PC-9 (cell line): Measurements from ENCODE around the gene SEMA7A.
"Not testable (repeated sequence)": the region's sequence is repeated elsewhere in the genome, so short reads cannot be mapped to it uniquely, and the experiment has no call there.

ENCODE experiments used
- EZH2 ChIP-seq: fragments of 200-600 bp; sonication (generic); IDR thresholded peaks from 2 replicates; pipeline ENCODE4 v1.8.0; 2017; ENCODE audit warnings: antibody characterized with exemption, low read depth
- TF ChIP-seq, protein P1 (sequence below): fragments of 200-600 bp; sonication (generic); conservative IDR thresholded peaks from 2 replicates; pipeline ENCODE4 v1.6.1; 2017; ENCODE audit warnings: mixed run types, antibody characterized with exemption, mild to moderate bottlenecking, moderate library complexity

DNA sequence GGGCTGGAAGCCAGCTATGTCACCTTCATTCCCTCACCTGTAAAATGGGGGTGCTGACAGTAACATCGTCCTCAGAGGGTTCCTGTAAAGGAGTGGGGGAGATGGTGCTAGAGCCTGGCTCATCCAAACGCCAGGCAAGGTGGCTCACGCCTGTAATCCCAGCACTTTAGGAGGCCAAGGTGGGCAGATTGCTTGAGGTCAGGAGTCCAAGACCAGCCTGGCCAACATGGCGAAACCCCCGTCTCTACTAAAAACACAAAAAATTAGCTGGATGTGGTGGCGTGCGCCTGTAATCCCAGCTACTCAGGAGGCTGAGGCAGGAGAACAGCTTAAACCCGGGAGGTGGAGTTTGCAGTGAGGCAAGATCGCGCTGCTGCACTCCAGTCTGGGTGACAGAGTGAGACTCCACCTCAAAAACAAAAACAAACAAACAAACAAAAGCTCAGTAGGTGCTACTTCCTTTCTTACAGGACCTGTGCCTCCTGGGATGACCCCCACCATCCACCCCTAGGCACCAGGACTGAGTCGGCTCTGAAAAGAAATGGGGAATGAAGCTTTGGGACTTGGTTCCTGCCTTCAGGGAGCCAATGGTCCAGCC is 43.6 kb downstream of the SEMA7A start:
- TF ChIP-seq, protein P1, sequence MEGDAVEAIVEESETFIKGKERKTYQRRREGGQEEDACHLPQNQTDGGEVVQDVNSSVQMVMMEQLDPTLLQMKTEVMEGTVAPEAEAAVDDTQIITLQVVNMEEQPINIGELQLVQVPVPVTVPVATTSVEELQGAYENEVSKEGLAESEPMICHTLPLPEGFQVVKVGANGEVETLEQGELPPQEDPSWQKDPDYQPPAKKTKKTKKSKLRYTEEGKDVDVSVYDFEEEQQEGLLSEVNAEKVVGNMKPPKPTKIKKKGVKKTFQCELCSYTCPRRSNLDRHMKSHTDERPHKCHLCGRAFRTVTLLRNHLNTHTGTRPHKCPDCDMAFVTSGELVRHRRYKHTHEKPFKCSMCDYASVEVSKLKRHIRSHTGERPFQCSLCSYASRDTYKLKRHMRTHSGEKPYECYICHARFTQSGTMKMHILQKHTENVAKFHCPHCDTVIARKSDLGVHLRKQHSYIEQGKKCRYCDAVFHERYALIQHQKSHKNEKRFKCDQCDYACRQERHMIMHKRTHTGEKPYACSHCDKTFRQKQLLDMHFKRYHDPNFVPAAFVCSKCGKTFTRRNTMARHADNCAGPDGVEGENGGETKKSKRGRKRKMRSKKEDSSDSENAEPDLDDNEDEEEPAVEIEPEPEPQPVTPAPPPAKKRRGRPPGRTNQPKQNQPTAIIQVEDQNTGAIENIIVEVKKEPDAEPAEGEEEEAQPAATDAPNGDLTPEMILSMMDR = not testable (repeated sequence)
- TF ChIP-seq EZH2 = not testable (repeated sequence)
